DOHH2 (cell line): ENCODE data around the gene KLHL15.

ENCODE experiments used
- EZH2phosphoT487 ChIP-seq: fragments of 200-600 bp; sonication (generic); IDR thresholded peaks from 2 replicates; pipeline ENCODE4 v1.6.1; 2017; ENCODE audit warnings: borderline replicate concordance, mild to moderate bottlenecking, antibody characterized with exemption, low read length, moderate library complexity, mixed read lengths
- TF ChIP-seq, protein P1 (sequence below): fragments of 200-600 bp; sonication (generic); IDR thresholded peaks from one replicate; pipeline ENCODE4 v1.5.1; 2014; ENCODE audit warnings: antibody characterized with exemption, mild to moderate bottlenecking, low read depth, low read length; ENCODE audit not compliant: poor library complexity, severe bottlenecking

DNA sequence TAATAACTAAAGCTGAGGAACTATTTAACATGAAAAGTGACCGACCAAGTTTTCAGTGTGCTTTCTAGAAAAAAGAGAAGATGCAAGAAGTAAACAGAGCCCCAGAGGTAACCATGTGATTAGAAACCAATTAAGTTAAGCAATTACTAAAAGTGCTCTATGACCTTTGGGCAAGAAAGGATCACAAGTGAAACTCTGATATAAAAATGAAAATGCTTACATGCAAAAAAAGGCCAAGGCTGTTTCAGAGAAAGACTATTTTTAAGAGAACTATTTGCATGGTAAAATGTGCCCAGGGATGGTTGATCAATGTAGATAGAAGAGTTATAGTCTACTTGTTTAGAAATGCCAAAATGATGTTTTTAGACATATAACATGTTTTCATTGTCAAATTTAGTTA, 22.0 kb downstream of the KLHL15 start:
- TF ChIP-seq, protein P1, sequence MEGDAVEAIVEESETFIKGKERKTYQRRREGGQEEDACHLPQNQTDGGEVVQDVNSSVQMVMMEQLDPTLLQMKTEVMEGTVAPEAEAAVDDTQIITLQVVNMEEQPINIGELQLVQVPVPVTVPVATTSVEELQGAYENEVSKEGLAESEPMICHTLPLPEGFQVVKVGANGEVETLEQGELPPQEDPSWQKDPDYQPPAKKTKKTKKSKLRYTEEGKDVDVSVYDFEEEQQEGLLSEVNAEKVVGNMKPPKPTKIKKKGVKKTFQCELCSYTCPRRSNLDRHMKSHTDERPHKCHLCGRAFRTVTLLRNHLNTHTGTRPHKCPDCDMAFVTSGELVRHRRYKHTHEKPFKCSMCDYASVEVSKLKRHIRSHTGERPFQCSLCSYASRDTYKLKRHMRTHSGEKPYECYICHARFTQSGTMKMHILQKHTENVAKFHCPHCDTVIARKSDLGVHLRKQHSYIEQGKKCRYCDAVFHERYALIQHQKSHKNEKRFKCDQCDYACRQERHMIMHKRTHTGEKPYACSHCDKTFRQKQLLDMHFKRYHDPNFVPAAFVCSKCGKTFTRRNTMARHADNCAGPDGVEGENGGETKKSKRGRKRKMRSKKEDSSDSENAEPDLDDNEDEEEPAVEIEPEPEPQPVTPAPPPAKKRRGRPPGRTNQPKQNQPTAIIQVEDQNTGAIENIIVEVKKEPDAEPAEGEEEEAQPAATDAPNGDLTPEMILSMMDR: no peak
- no peak for TF ChIP-seq EZH2phosphoT487
